Left lobe of liver (tissue), 2 donors: ENCODE data around the gene MAP4K1. TPM values are rescaled to one million over a fixed set of nuclear protein-coding genes. Genes with fewer than 3 reads are reported as not detected.
A peak's percentile ranks its signal among the peaks of the same experiment; 100 is the strongest.
"Not testable (repeated sequence)": the region's sequence is repeated elsewhere in the genome, so short reads cannot be mapped to it uniquely, and the experiment has no call there.

Experiments
- ATAC-seq: fragments of 200-7000 bp; cut with Tn5 transposase; one replicate; pipeline ENCODE4 v1.9.1; 2020; ENCODE audit warnings: mild to moderate bottlenecking, moderate library complexity
- DNase-seq: peaks from one replicate; pipeline ENCODE4 v3.0.0-alpha.2; 2020; ENCODE audit warnings: low spot score
- total RNA-seq: library from RNA; stranded (reverse); gene quantifications from one replicate; pipeline ENCODE4 v1.2.1, GENCODE V29; 2021
- donor health status: DM: no; HTN: no; CAD: no; lungs with moderate emphysema.
- donor health status: DM: no; HTN: yes; CAD: no.

MAP4K1 gene
- total RNA-seq, 1 donor from 2014 or later = 3.5 TPM

DNA sequence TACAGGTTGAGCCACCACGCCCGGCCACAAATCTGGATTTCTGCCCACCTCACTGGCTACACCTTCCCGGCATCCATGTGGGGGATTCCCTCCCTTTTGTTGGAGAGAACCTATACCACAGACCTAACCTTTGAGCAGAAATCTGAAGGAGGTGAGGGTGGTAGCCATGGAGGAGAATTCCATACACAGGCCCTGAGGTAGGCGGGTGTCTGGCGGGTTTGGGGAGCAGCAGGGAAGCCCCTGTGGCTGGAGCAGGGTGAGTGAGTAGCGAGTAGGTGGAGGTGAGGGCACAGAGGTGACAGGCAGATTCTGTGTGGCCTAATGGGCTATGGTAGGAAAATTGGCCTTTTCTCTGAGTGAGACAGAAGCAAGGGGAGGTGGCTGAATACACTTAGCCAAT lies 11.8 kb upstream of the MAP4K1 start:
- ATAC-seq (no peak), DNase-seq (no peak)

DNA sequence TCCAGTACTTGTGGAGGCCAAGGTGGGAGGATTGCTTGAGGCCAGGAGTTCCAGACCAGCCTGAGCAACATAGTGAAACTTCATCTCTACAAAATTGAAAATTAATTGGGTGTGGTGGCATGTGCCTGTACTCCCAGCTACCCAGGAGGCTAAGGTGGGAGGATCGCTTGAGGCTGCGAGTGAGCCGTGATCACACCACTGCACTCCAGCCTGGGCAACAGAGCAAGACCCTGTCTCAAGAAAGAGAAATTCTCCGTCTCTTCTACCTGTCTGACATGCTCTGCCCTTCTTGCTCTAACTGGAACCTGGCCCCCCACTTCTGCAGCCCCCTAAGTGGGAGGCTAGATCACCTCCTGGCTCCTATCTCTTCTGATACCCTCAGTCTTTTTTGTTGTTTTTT lies 8.6 kb upstream of the MAP4K1 start:
- no peak for DNase-seq

DNA sequence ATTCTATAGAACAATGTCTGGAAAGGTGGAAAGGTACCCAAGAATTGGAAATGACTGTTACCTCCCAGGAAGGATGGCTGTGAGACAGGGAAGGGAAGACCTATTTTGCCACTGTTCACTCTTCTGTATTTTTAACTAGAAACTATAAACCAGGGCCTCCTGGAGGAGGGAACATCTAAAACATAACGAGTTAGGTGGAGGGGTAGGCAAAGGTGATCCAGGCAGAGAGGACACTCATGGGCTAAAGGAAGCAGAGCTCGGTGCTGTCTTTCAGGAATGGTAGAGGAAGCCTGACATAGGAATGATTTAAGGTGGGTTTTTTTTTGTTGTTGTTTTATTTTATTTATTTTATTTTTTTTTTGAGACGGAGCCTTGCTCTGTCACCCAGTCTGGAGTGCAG lies 7.1 kb upstream of the MAP4K1 start:
- ATAC-seq (no peak), DNase-seq (no peak)

More for the DNA sequence above, 8.6 kb upstream of the MAP4K1 start:
- no peak for ATAC-seq

DNA sequence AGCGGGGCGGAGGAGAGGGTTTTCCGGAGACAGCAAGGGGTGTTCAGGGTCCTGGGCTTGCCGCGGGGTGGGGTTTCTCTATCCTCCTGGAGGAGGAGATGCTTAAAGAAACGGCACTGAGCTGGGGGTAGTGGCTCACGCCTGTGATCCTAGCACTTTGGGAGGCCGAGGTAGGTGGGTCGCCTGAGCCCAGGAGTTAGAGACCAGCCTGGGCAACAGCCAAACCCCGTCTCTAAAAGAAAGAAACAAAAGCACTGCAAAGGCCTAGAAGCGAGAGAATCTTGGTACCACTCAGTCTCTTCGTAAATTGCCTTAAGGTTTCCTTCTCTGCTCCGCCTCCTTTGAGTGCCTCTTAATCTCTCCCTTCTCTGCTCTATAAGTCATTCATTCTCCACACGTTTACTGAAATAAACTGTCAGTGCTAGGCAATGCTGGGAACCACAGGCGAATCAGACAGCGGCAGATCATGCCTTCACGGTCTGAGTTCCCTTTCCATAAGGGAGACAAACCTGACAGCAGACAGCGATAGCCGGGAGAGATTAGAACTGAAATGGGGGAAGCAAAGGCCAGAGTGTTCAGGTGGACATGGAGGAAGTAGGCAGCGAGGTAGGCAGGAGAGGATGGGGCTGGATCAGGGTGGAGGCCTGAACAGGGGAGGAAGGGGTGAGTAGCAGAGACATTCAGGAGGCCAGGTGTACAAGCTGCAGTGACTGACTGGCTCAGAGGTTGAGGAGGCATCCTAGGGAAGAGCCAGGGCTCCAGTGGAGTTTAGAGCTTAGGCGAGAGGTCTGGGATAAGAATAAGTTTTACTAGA lies 1.8 kb upstream of the MAP4K1 start:
- ATAC-seq (no peak), DNase-seq (no peak)

DNA sequence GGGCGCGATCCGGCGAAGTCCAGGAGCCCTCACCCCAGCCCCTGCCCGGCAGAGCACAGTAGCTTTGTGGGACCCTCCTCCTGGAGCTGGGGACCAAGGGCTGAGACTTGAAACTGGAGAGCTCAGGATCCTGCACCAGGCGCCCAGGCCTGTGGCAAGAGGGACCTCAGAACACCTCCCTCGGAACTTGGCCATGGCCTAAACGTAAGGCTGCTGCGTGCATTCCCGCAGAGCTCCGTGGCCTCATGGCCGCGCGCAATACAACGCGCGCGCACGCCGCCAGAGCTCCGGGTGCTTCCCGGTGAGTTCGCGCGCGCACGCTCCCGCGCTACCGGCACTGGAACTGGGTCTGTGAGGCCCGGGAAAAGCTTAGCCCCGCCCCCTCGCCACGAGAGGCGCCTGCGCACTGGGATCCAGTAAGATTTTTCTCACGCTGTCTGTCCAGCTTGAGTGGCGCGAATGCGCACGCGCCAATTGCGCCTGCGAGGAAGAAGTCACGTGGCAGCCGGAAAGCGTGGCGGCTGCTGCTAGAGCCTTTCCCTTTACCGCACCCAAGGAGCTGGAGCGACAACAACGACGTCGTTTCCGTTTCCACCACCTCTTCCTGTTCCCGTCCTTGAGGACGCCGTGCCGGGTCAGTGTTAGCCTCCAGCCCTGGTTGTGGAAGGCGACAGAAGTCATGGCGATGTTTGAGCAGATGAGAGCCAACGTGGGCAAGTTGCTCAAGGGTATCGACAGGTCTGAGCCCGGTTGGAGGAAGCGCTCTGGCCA lies 1.0 kb upstream of the MAP4K1 start, which contains the start of gene EIF3K:
Gene EIF3K (plus strand): TSS at position 599 of the 771 bp plus-strand sequence. CDS start 81 bp downstream, at position 680.
- ATAC-seq (peak; percentile 93), DNase-seq (peak; percentile 100)

DNA sequence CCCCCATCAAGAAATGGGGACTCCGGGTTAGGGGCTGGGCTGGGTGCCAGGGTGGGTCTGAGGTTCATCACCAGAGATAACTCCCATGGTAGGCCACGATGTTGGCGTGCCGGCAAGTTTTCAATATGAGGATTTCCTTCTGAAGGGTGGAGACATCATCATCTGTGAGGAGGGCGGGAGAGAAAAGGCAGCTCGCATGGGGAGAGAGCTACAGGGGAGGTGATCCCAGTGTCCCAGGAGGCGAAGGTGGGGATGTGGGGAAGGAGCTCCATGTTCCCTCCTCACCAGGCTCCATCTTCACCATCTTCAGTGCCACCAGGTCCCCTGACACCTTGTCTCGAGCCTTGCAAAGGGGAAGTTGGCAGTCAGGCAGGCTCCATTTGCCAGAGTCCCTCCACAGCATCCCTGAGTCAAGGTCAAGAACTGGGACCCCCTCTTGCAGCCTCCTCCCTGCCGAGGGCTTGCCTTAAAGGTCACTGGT lies 430 bp downstream of the MAP4K1 start:
- DNase-seq (no peak), ATAC-seq (no peak)

DNA sequence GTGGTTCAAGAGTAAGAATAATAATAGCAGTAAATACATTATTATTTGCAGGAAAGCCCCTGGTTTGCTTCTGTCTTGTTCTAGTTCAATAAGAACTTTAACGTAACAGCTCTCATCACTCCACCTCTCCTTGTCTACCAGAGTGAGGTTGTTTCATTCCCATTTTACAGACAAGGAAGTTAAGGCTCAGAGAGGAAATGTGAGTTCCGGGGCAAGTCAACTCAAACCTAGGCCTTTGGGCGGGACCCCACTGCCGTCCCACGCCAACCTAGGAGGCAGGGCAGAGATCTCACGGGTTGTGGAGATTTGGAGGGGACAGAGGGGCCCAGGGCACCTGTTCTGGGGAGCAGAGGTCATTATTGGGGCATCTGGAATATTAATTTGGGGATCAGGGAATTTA lies 1.5 kb downstream of the MAP4K1 start:
- ATAC-seq (no peak), DNase-seq (no peak)

DNA sequence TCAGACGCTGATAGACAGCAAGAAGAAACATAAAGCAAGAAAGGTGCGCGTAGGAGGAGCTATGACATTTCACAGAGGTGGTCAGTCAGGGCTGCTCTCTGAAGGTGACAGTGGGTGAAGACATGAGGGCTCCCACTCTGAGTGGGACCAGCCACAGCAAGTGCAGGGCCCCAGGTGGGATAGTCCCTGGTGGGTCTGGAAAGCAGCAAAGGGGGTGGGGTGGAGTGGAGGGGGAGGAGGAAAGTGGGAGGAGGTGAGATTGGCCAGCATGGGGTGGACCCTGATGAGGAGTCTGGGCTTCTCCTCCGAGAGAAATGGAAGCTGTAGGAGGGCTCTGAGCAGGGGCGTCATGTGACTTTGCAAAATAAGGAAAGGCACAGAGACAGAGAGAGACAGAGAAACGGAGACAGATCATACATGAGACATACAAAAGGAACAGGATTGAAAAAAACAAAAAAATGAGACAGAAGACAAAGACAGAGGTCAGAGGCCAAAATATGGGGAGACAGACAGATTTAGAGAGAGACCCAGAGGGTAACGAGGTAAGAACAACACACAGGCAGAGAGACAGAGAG lies 2.7 kb downstream of the MAP4K1 start:
- DNase-seq (no peak), ATAC-seq (no peak)

DNA sequence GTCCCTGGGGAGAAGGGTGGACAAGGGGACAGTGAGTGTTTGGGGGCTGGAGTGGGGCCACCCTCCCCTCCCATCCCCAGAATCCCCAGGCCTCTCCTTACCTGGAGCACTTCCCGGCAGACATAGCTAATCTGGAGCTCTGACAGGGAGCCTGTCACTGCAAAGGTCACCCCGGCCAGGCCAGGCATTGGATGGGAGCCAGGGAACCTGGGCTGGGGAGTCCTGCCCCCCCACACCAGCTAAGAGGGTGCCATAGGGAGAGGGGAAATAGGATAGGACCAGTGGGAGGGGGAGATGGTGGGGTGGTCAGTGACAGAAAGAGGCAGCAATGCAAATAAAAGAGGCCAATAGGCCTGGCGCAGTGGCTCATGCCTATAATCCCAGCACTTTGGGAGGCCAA lies 3.5 kb downstream of the MAP4K1 start:
- ATAC-seq = no peak
- DNase-seq = no peak

DNA sequence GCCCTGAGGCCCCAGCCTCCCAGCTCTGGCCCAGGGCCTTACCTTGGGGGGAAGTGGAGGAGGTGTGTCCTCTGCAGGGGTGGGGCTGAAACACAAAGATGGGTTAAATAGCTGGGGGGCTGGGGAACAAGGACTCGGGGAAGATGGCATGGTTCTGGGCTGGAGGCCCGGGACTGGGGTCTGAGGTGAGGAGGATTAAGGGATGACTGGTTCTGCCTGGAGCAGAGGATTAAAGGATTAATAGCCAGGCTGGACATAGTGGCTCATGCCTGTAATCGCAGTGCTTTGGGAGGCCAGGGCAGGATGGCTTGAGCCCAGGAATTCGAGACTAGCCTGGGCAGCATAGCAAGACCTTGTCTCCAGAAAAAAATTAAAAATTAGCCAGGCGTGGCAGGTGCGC lies 11.6 kb downstream of the MAP4K1 start:
- DNase-seq (no peak), ATAC-seq (no peak)

DNA sequence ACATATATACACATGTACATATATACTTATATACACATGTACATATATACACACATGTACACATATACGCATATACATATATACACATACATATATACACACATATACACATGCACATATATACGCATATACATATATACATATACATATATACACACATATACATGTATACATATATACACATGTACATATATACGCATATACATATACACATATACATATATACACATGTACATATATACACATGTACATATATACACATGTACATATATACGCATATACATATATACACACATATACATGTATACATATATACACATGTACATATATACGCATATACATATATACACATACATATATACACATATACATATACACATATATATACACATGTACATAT lies 14.9 kb downstream of the MAP4K1 start:
- ATAC-seq, DNase-seq: not testable (repeated sequence)

DNA sequence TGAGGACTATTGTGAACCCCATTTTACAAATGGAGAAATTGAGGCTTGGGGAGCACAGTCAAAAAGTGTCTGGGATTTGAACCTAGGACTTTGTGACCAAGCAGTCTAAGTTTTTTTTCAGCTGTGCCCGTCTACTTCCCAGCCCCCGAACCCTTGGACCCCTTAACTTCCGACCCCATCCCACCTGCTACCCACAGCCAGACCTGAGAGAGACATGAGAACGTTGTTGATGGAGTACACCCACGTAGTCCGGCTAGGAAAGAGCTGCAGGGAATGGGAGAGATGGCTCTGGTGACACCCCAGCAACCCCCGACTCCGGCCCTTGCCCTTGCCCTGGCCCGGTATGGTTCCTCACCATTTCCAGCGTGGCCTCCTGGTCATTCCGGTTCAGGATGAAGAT lies 18.0 kb downstream of the MAP4K1 start:
- no peak for DNase-seq

DNA sequence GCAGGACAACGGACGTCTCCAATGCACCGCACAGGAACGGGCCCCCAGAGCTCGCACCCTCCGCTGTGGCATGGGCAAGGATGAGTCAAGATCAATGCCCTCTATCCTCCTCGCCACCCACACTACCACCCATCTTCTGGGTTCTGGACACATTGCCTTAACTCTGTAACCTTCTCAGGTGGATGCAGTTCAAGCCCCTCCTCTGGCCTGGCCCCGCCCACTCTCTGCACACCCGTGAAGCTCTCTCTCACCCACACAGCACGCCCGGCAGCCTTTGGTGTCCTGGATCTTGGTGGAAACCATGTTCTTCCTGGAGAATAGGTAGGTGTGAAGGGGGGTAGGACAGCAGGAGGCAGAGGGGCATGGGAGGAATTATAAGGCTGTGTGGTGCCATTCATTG lies 20.7 kb downstream of the MAP4K1 start:
- ATAC-seq = no peak
- no peak for DNase-seq

More for the DNA sequence above, 18.0 kb downstream of the MAP4K1 start:
- no peak for ATAC-seq

DNA sequence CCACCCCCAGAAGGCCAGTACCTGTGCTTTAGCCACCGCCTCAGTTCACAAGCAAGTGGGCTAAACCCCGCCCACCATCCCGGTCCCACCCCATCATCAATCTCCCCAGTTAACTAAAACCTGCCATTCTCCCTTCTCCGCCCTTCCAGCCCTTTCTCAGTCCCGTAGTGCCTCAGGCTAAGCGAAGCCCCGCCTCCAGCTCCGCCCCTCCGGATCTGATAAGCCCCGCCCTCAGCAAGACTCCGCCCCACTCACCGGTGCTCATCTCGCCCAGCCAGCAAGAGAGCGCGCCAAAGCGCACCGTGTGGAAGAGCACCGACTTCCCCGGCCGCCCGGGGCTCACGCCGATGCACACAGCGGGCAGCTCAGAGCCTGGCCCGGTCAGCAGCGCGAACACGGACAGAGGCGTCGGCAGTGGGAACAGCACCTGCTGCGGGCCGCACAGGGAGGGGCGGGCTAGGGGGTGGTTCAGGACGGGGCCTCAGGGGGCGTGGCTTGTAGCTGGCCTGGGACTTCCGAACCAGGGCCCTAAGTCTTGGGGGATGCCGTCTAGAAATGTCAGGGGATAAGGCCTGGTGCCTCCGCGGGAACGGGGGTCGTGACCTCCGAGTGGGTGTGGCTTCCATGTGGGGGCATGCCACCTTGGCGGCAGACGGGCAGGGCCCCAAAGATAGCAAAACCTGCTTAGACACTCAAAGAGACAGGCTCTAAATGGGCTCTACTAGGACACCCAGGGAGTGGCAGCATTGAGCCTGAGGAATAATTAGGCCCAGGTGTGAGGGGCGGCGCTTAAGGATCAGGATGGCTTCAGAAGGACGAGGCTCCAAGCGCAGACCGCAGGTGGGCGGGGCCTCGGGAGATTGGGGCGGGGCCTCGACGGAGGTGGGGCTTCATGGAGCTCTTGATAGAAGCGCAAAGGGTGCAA lies 21.4 kb downstream of the MAP4K1 start:
- ATAC-seq (peak; percentile 47), DNase-seq (no peak)

DNA sequence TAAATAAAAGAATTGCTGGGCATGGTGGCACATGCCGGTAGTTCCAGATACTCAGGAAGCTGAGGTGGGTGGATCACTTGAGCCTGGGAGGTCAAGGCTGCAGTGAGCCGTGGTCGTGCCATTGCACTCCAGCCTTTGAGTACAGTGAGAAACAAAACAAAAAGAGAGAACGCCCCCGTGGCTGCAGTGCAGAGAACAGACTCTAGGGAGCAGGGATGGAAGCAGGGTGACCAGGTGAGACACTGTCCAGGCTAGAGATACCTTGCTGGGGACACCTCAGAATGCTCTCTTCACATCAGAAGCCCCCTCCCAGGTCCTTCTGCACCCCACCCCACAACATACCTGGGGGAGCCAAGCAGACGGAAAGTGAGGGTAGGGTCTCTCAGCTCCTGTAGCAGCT lies 24.8 kb downstream of the MAP4K1 start:
- ATAC-seq = no peak
- DNase-seq = no peak

DNA sequence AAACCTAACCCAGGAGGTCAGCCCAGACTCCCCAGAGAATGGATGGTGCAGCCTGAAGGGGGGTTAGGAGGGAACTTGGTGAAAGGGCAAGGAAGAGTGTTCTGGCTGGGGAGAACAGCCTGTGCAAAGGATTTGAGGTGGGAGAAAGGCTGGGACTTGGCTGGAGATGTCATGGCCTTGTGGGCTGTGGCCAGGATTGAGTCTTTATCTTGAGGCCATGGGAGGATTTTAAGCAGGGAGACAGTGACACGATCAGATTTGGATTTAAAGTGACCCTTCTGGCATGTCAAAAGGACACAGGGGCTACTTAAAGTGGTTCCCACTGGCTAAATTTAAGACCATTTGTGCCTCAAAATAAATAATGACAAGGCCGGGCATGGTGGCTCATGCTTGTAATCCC lies 29.7 kb downstream of the MAP4K1 start:
- ATAC-seq = no peak
- no peak for DNase-seq

DNA sequence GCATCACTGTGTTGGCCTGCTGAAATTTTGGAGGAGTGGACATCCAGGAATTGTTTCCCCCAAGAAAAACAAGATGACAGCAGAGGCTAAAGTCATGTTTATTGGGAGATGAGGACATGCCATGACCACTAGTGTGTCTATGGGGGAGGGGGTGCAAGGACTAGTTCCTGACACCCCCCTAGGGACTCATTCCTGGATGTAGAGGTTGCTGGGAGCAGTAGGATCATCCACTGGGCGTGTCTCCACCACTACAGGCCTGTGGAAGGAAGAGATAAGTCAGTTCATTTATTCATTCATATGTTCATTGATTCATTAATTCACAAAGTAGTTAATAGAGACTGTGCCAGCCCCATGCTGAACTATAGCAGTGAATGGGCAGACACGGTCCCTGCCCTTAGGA lies 30.2 kb downstream of the MAP4K1 start:
- DNase-seq (no peak), ATAC-seq (no peak)

DNA sequence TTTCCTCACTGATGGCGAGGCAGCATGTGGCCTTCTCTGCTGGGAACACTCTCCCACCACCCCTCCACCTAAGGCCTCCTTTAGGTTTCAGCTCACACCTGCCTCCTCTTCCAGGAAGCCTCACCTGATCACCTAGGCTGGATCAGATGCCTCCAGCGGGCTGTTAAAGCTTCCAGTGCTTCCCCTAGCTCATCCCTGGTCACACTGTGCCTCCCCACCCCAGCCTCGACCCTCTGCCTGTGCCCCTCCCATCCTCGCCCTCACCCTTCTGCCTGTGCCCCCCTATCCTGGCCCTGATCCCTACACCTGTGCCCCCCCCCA lies 33.8 kb downstream of the MAP4K1 start:
- DNase-seq (no peak), ATAC-seq (no peak)

DNA sequence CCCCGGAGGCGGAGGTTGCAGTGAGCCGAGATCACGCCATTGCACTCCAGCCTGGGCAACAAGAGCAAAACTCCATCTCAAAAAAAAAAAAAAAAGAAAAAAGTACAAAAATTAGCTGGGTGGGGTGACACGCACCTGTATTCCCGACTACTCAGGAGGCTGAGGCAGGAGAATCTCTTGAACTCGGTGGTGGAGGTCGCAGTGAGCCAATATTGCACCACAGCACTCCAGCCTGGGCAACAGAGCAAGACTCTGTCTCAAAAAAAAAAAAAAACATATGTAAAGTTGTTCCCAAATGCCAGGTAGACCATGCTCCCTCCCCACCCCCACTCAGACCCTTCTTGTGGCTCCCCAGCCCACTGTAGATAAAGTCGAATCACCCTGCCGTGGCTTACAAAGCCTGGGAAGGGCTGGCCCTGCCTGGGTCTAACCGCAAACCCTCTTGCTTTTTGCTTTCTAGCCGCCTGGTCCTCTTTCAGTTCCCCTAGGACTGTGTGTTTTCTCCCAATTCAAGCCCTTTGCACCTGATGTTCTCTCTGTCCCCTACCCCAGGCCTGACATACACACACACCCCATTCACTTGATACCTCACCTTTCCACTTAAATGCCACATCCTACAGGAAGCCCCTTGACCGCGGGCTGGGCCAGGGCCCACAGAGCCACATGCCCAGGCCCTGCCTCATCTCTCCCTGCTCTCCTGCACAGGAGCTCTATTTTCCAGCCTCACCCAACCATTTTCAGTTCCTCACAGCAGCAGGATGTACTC lies 34.4 kb downstream of the MAP4K1 start:
- ATAC-seq (no peak), DNase-seq (no peak)

DNA sequence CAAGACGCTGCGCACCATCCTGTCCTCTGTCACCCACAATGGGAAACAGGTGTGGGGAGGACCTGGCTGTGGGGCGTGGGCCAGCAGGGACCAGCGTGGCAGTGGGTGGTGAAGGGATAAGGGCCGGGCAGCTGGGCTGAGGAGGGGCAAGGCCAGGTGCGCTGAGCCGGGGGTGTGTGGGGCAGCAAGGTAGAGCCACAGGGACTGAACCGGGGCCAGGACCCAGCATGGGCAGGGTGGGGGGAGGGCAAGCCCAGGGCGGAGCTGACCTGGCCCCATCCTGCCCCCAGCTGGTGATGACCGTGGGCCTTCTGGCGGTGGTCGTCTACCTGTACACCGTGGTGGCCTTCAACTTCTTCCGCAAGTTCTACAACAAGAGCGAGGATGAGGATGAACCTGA lies 37.7 kb downstream of the MAP4K1 start:
- ATAC-seq = no peak
- DNase-seq = no peak
